ENCODE data around the gene SGCA. TPM values are rescaled to one million over a fixed set of nuclear protein-coding genes. Genes with fewer than 3 reads are reported as not detected.

The SGCA gene
- total and polyA plus RNA-seq, 2 of the 13 experiments (the other 11 are each of a cell fraction or from before 2014, with no cell fraction given), result not detected

GRCh38 chr17:50151041-50151936 is 14.5 kb upstream of the SGCA start (continued):
- TF ChIP-seq GABPB1 (CRISPR knock-in tag; IDR thresholded peaks at IDR 0.05) (peak; percentile 79), ZNF17 (CRISPR knock-in tag; IDR thresholded peaks at IDR 0.05) (no peak), HNRNPK (IDR thresholded peaks at IDR 0.05; ENCODE audit: low read depth, low read length, poor library complexity, severe bottlenecking) (peak; percentile 95), ZBTB3 (CRISPR knock-in tag; IDR thresholded peaks at IDR 0.05; ENCODE audit: borderline replicate concordance, low read depth) (no peak), ZNF598 (CRISPR knock-in tag; IDR thresholded peaks at IDR 0.05; ENCODE audit: borderline replicate concordance) (no peak), IRF9 (CRISPR knock-in tag; IDR thresholded peaks at IDR 0.05; ENCODE audit: borderline replicate concordance) (no peak), KMT2A (CRISPR knock-in tag; IDR thresholded peaks at IDR 0.05) (peak; percentile 82), MXD3 (CRISPR knock-in tag; IDR thresholded peaks at IDR 0.05) (peak; percentile 73; the same call in 1 of the 2 replicates), ZNF562 (CRISPR knock-in tag; IDR thresholded peaks at IDR 0.05; ENCODE audit: borderline replicate concordance) (no peak), KLF15 (CRISPR knock-in tag; IDR thresholded peaks at IDR 0.05; ENCODE audit: borderline replicate concordance) (peak; percentile 54; the same call in 1 of the 2 replicates), GLMP (CRISPR knock-in tag; IDR thresholded peaks at IDR 0.05; ENCODE audit: borderline replicate concordance) (no peak), FOXP4 (CRISPR knock-in tag; IDR thresholded peaks at IDR 0.05) (no peak)
